GM12891 (cell line): Measurements from ENCODE around the gene GDPD5.

ENCODE experiments used
- DNase-seq: peaks from one replicate; pipeline ENCODE4 v3.0.0; 2011; ENCODE audit warnings: low spot score; ENCODE audit not compliant: insufficient read length
- FAIRE-seq: peaks from 2 replicates; lab custom pipeline; 2011; peaks lifted over from hg19 to GRCh38; lab: Jason Lieb, UNC
- PAX5 ChIP-seq: IDR thresholded peaks from 2 replicates; pipeline ENCODE4 v1.6.1; 2011; ENCODE audit warnings: low read length, moderate library complexity, mild to moderate bottlenecking; ENCODE audit not compliant: insufficient read depth, severe bottlenecking
- POLR2A ChIP-seq: IDR thresholded peaks from 2 replicates; pipeline ENCODE4 v1.6.1; 2011; ENCODE audit warnings: low read depth, low read length, control low read depth
- POLR2AphosphoS5 ChIP-seq: IDR thresholded peaks from 2 replicates; pipeline ENCODE4 v1.6.1; 2011; ENCODE audit warnings: low read depth, low read length, control low read depth
- POU2F2 ChIP-seq: IDR thresholded peaks from 2 replicates; pipeline ENCODE4 v1.6.1; 2011; ENCODE audit warnings: low read depth, mild to moderate bottlenecking, control low read depth, low read length, moderate library complexity
- SPI1 ChIP-seq: IDR thresholded peaks from 2 replicates; pipeline ENCODE4 v1.6.1; 2011; ENCODE audit warnings: low read depth, low read length, control low read depth
- TAF1 ChIP-seq: IDR thresholded peaks from 2 replicates; pipeline ENCODE4 v1.6.1; 2011; ENCODE audit warnings: low read depth, low read length, control low read depth

The GDPD5 gene

GRCh38 chr11:75516886-75517285 is 8.9 kb downstream of the GDPD5 start:
- peak; percentile 23 for FAIRE-seq
- TF ChIP-seq POLR2A (no peak), TAF1 (no peak), POU2F2 (no peak), SPI1 (no peak), PAX5 (no peak), POLR2AphosphoS5 (no peak)

GRCh38 chr11:75516140-75516539 is 9.6 kb downstream of the GDPD5 start:
- no peak for DNase-seq
- no peak for FAIRE-seq
- no peak for TF ChIP-seq POU2F2
- TF ChIP-seq POLR2A: no peak
- TF ChIP-seq PAX5: no peak
- TF ChIP-seq TAF1: no peak
- TF ChIP-seq SPI1: no peak
- no peak for TF ChIP-seq POLR2AphosphoS5

More at GRCh38 chr11:75516886-75517285, 8.9 kb downstream of the GDPD5 start:
- no peak for DNase-seq

GRCh38 chr11:75514596-75514995 is 11.1 kb downstream of the GDPD5 start:
- no peak for DNase-seq
- no peak for TF ChIP-seq POLR2A
- TF ChIP-seq POU2F2: no peak
- TF ChIP-seq PAX5: no peak
- no peak for TF ChIP-seq SPI1
- no peak for TF ChIP-seq POLR2AphosphoS5
- TF ChIP-seq TAF1: no peak
- FAIRE-seq: no peak

GRCh38 chr11:75513250-75513649 is 12.5 kb downstream of the GDPD5 start:
- no peak for FAIRE-seq
- no peak for DNase-seq
- TF ChIP-seq PAX5 (no peak), POU2F2 (no peak), POLR2A (no peak), TAF1 (no peak), SPI1 (no peak), POLR2AphosphoS5 (no peak)

- FAIRE-seq (no peak), DNase-seq (no peak)
- TF ChIP-seq TAF1: no peak
- TF ChIP-seq POU2F2: no peak
- TF ChIP-seq PAX5: no peak
- TF ChIP-seq POLR2A: no peak
- TF ChIP-seq SPI1: no peak
These were observed 15.1 kb downstream of the GDPD5 start for GRCh38 chr11:75510723-75511019.

- DNase-seq (no peak), FAIRE-seq (no peak)
- TF ChIP-seq POU2F2 (no peak), SPI1 (no peak), TAF1 (no peak), POLR2A (no peak), PAX5 (no peak), POLR2AphosphoS5 (no peak)
These were observed 15.6 kb downstream of the GDPD5 start for GRCh38 chr11:75510004-75510722.

GRCh38 chr11:75509020-75509720 is 16.6 kb downstream of the GDPD5 start:
- no peak for DNase-seq
- FAIRE-seq: no peak
- TF ChIP-seq PAX5: no peak
- no peak for TF ChIP-seq POLR2AphosphoS5
- TF ChIP-seq TAF1: no peak
- TF ChIP-seq SPI1: no peak
- TF ChIP-seq POU2F2: no peak
- no peak for TF ChIP-seq POLR2A

GRCh38 chr11:75508051-75508561 is 17.6 kb downstream of the GDPD5 start:
- FAIRE-seq (peak; percentile 69), DNase-seq (no peak)
- TF ChIP-seq SPI1: peak; percentile 21
- no peak for TF ChIP-seq POLR2AphosphoS5
- TF ChIP-seq POLR2A: no peak
- no peak for TF ChIP-seq POU2F2
- TF ChIP-seq TAF1: no peak
- no peak for TF ChIP-seq PAX5

GRCh38 chr11:75507571-75507970 is 18.2 kb downstream of the GDPD5 start:
- DNase-seq (no peak), FAIRE-seq (no peak)
- TF ChIP-seq POLR2A (no peak), PAX5 (no peak), POU2F2 (no peak), SPI1 (no peak), POLR2AphosphoS5 (no peak), TAF1 (no peak)
